B cell (primary cell): Measurements from ENCODE around the gene NUCKS1. TPM values are rescaled to one million over a fixed set of nuclear protein-coding genes. Genes with fewer than 3 reads are reported as not detected.
A peak's percentile ranks its signal among the peaks of the same experiment; 100 is the strongest.

Experiments
- ATAC-seq: fragments of 200-7000 bp; cut with Tn5 transposase; one replicate; pipeline ENCODE4 v1.10.0; 2021; ENCODE audit warnings: low read depth, mild to moderate bottlenecking, moderate number of reproducible peaks, moderate library complexity
- CTCF ChIA-PET: fragments of 350-600 bp; sonication (Branson Sonifier 250); formaldehyde crosslinking; loops from one replicate; lab custom pipeline; 2021; ENCODE audit warnings: antibody characterized with exemption, inconsistent platforms; lab: Charles Lee
- POLR2A ChIA-PET: fragments of 350-600 bp; sonication (Branson Sonifier 250); formaldehyde crosslinking; loops from one replicate; lab custom pipeline; 2021; ENCODE audit warnings: antibody characterized with exemption; lab: Charles Lee
- DNase-seq: peaks from one replicate; pipeline ENCODE4 v3.0.0; 2013
- H2AFZ ChIP-seq: 2 replicates; pipeline ENCODE4 v1.6.1; 2012; ENCODE audit warnings: mild to moderate bottlenecking, low read depth, low read length; ENCODE audit not compliant: insufficient read depth, poor library complexity, severe bottlenecking
- H3K27ac ChIP-seq, 2 donors: 1 replicate in 1 of 2; 2 replicates in 1 of 2; pipeline ENCODE4 v1.5.1; 2012 to 2013; ENCODE audit warnings: low read length in 2 of 2, mild to moderate bottlenecking in 2 of 2, moderate library complexity in 1 of 2
- H3K27me3 ChIP-seq, 4 experiments: fragments of 200-600 bp in 1 of 4; sonication (generic) in 1 of 4; replicated peaks in 1 of 4; 1 replicate in 2 of 4; 2 replicates in 2 of 4; pipeline versions ENCODE4 v1.6.1 to v1.7.0; 2013 to 2016; ENCODE audit warnings: low read length in 3 of 4, mild to moderate bottlenecking in 2 of 4, mixed read lengths in 1 of 4, moderate library complexity in 1 of 4; ENCODE audit not compliant: insufficient read depth in 4 of 4, control insufficient read depth in 3 of 4; ENCODE audit errors: control extremely low read depth in 1 of 4
- H3K36me3 ChIP-seq, 2 experiments: replicated peaks in 1 of 2; 1 replicate in 1 of 2; 2 replicates in 1 of 2; pipeline versions ENCODE4 v1.6.1 to v1.7.1; 2013; ENCODE audit warnings: low read length in 1 of 2; ENCODE audit not compliant: insufficient read depth in 2 of 2, control insufficient read depth in 1 of 2; ENCODE audit errors: control extremely low read depth in 1 of 2, extremely low read depth in 1 of 2
- H3K4me1 ChIP-seq, 2 donors: fragments of 200-600 bp in 1 of 2; sonication (generic) in 1 of 2; 1 replicate in 1 of 2; 2 replicates in 1 of 2; pipeline versions ENCODE4 v1.5.1 to v1.6.1; 2013 to 2017; ENCODE audit warnings: low read length in 2 of 2; ENCODE audit not compliant: control insufficient read depth in 2 of 2, insufficient read depth in 2 of 2
- H3K4me2 ChIP-seq: replicated peaks from 2 replicates; pipeline ENCODE3; 2012; ENCODE audit warnings: mild to moderate bottlenecking, low read depth, low read length; ENCODE audit not compliant: poor library complexity, severe bottlenecking
- H3K4me3 ChIP-seq, 5 experiments: fragments of 200-600 bp in 1 of 5; sonication (generic) in 1 of 5; 1 replicate in 3 of 5; 2 replicates in 2 of 5; pipeline versions ENCODE4 v1.5.1 to v1.7.0; 2011 to 2016; ENCODE audit warnings: low read length in 4 of 5, mild to moderate bottlenecking in 4 of 5, low read depth in 2 of 5, control low read depth in 1 of 5, moderate library complexity in 1 of 5; ENCODE audit not compliant: insufficient read depth in 1 of 5; ENCODE audit errors: control extremely low read depth in 1 of 5, extremely low read depth in 1 of 5
- H3K79me2 ChIP-seq: fragments of 200-600 bp; sonication (generic); one replicate; pipeline ENCODE4 v1.6.0; 2016; ENCODE audit warnings: low read length; ENCODE audit not compliant: control insufficient read depth, insufficient read depth
- H3K9ac ChIP-seq: fragments of 200-600 bp; sonication (generic); 2 replicates; pipeline ENCODE4 v1.6.1; 2017; ENCODE audit warnings: mild to moderate bottlenecking, low read length, moderate library complexity
- H3K9me3 ChIP-seq, 3 donors: one replicate each; pipeline versions ENCODE4 v1.6.1 to v1.7.1; 2013; ENCODE audit warnings: low read length in 2 of 3; ENCODE audit not compliant: control insufficient read depth in 2 of 3, insufficient read depth in 1 of 3; ENCODE audit errors: control extremely low read depth in 1 of 3
- H4K20me1 ChIP-seq: 2 replicates; pipeline ENCODE4 v1.6.0; 2012; ENCODE audit warnings: mild to moderate bottlenecking, low read length; ENCODE audit not compliant: insufficient read depth, control insufficient read depth, poor library complexity, severe bottlenecking
- H3K27ac Mint-ChIP-seq: one replicate; pipeline ENCODE4 v1.8.0; 2021; ENCODE audit warnings: mixed read lengths
- H3K27me3 Mint-ChIP-seq: one replicate; pipeline ENCODE4 v1.8.0; 2021; ENCODE audit warnings: mixed read lengths
- H3K4me1 Mint-ChIP-seq: one replicate; pipeline ENCODE4 v1.8.0; 2021; ENCODE audit warnings: mixed read lengths
- H3K4me3 Mint-ChIP-seq: one replicate; pipeline ENCODE4 v1.8.0; 2021; ENCODE audit warnings: mixed read lengths
- H3K9me3 Mint-ChIP-seq: one replicate; pipeline ENCODE4 v1.8.0; 2022; ENCODE audit warnings: mixed read lengths; ENCODE audit not compliant: insufficient read depth
- EZH2 ChIP-seq: IDR thresholded peaks from 2 replicates; pipeline ENCODE4 v1.6.1; 2012; ENCODE audit warnings: borderline replicate concordance, low read depth, mild to moderate bottlenecking, moderate library complexity, low read length; ENCODE audit not compliant: insufficient read depth, poor library complexity, severe bottlenecking
- WGBS: methylation state at CpG from one replicate; pipeline ENCODE4 v1.1.5; 2013; ENCODE audit warnings: missing lambda C conversion rate; ENCODE audit not compliant: insufficient coverage; 5-methylcytosine and 5-hydroxymethylcytosine counted together
- intact Hi-C: fragments of 100-400 bp; cut with micrococcal nuclease; formaldehyde crosslinking; loops from one replicate; pipeline ENCODE4 v1.10.0; 2022
- polyA plus RNA-seq: library from polyadenylated mRNA; depleted of rRNA; stranded (reverse); fragments of >200 nt; gene quantifications from 2 replicates; pipeline ENCODE4 v1.2.3, GENCODE V29; 2012
- total RNA-seq, 2 donors: library from RNA; stranded (reverse); fragments of 120-200 nt in 1 of 2; gene quantifications; 1 replicate in 1 of 2; 2 replicates in 1 of 2; pipeline versions ENCODE4 v1.2.3 to v1.2.4, GENCODE V29; 2013 to 2022
- TF ChIP-seq, protein P1 (sequence below): fragments of 200-600 bp; IDR thresholded peaks from one replicate; pipeline ENCODE4 v1.8.0; 2022; ENCODE audit warnings: antibody characterized with exemption, mild to moderate bottlenecking

NUCKS1 gene
- total and polyA plus RNA-seq, 2 donors (not counting 1 experiment from before 2014, with no cell fraction given), result 6.5 to 90.1 TPM

DNA sequence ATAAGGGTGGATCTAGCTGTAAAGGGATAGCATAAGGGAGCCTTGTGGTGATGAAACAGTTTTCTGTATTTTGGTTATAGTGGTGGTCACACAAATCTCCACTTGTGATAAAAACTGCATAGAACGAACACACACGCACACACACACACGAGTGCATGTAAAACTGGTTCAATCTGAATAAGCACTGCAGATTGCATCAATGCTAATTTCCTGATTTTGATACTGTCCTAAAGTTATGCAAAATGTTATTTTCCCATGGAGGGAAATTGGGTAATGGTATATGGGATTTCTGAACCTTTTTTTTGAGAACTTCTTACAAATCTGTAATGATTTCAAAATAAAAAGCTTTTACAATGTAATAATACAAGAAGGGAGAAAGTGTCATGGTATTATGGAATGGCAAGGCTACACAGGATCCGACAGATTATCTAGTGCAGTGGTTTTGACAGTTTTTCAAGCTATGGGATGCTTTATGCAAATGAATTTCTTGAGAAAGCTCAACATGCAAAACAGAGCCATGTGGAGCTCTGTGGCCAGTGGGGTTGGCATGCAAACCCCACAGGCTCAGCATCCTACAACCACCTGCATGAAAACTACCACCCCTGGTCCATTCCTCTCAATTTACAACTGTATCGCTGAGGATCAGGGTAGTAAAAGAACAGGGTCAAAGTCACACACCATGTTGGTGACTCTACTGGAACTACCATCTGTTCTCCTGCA is 44.2 kb upstream of the NUCKS1 start:
- no peak overlapping the region for H3K4me2 ChIP-seq

More for the DNA sequence above, 44.2 kb upstream of the NUCKS1 start:
- CTCF ChIA-PET, result interaction anchor here (0.6 to 12.1 kb wide), 12 partner anchors 11 to 317 kb away, joined by 3 to 434 read pairs (median 15); no protein-coding TSS in a partner anchor
- Mint-ChIP-seq H3K4me3 (no peak overlapping the region), H3K9me3 (no peaks in the 10 kb centered on the region), H3K27me3 (no peaks in the 10 kb centered on the region), H3K27ac (peak overlapping the region; percentile 42), H3K4me1 (peaks cover 27% of the 10 kb centered on the region)
- no peaks in the 10 kb centered on the region for H4K20me1 ChIP-seq
- H3K9me3 ChIP-seq, result no peaks in the 10 kb centered on the region
- H3K27me3 ChIP-seq, result no peaks in the 10 kb centered on the region
- no peak overlapping the region for H2AFZ ChIP-seq
- POLR2A ChIA-PET, result interaction anchor here (1.3 kb wide), 1 partner anchor 64 kb away, joined by 3 read pairs; no protein-coding TSS in a partner anchor
- no peak overlapping the region for H3K4me3 ChIP-seq
- H3K27ac ChIP-seq, result no peak overlapping the region
- no peaks in the 10 kb centered on the region for H3K79me2 ChIP-seq
- WGBS, result 60% methylated on average over 1 of the region's 5 CpGs
- intact Hi-C loops, result no loop called here
- peaks cover 0 to 62% of the 10 kb centered on the region in 2 experiments for H3K36me3 ChIP-seq
- TF ChIP-seq EZH2, result no peak
- TF ChIP-seq, protein P1, sequence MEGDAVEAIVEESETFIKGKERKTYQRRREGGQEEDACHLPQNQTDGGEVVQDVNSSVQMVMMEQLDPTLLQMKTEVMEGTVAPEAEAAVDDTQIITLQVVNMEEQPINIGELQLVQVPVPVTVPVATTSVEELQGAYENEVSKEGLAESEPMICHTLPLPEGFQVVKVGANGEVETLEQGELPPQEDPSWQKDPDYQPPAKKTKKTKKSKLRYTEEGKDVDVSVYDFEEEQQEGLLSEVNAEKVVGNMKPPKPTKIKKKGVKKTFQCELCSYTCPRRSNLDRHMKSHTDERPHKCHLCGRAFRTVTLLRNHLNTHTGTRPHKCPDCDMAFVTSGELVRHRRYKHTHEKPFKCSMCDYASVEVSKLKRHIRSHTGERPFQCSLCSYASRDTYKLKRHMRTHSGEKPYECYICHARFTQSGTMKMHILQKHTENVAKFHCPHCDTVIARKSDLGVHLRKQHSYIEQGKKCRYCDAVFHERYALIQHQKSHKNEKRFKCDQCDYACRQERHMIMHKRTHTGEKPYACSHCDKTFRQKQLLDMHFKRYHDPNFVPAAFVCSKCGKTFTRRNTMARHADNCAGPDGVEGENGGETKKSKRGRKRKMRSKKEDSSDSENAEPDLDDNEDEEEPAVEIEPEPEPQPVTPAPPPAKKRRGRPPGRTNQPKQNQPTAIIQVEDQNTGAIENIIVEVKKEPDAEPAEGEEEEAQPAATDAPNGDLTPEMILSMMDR, result no peak
- peaks cover 5 to 27% of the 10 kb centered on the region in 2 donors for H3K4me1 ChIP-seq
- no peak overlapping the region for H3K9ac ChIP-seq
- ATAC-seq, result peak; percentile 58
- no peak for DNase-seq
